Measurements from ENCODE around the gene ING1. TPM values are rescaled to one million over a fixed set of nuclear protein-coding genes. Genes with fewer than 3 reads are reported as not detected.
"Not testable (repeated sequence)": the region's sequence is repeated elsewhere in the genome, so short reads cannot be mapped to it uniquely, and the experiment has no call there.

The ING1 gene
- total RNA-seq, 1 donor from 2014 or later, result 16.2 TPM

DNA sequence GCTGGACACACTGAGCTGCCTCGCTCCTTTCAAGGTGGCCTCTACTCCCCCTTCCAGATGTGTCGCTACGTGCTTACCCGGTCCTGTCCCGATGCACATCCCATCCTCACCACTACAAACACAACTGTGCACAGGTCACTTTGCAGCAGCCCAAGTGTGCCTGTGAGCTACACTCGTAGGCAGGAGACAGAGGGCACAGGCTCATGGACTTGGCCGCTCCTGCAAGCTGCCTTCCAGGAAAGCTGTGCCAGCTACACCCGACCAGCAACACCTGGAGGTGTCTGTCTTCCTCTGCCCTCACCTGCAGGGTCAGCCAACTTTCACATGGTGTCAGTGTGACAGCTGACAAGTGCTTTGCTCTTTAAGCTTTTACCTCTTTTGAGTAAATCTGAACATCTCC, 23.0 kb upstream of the ING1 start:
- intact Hi-C loops (cut with micrococcal nuclease), result no loop called here

GRCh38 chr13:110695774-110696173, 17.7 kb upstream of the ING1 start:
- intact Hi-C loops (cut with micrococcal nuclease), result not testable (repeated sequence)

DNA sequence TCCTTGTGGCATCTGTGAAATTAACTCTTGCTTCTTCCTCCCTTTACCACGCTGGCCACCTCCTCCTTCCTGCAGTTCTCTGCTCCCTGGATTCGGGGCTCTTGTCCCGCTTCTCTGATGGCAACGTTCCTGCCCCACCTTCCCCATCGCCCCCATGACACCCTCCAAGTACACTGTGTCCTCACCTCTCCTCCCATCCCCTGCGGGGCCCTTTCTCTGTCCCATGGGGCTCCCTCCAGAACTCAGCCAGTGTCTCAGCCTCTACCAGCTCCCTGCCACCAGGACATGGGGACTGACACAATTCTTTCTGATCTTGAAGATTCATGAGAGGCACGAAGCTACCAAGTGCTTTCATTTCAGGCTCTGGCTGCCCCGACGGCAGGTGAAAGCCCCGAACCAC, 16.7 kb upstream of the ING1 start:
- intact Hi-C loops (cut with micrococcal nuclease), result no loop called here

DNA sequence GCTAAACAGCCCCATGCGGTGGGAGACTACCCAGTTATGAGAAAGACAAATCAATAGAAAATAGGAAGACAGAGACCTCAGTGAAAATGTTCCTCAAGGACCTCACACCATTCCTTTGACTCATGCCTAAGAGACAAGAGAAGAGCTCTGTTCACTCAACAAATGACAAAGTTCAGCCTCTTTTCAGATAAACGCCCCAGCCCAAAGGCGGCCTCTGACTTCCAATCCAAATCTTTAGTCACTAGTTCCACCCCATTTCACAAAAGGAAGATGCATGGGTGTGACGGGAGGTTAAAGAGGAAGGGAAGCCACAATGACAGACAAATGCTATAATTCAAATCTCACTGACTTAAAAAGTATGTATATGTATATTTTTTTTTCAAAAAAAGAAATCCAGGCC, 15.7 kb upstream of the ING1 start:
- intact Hi-C loops (cut with micrococcal nuclease), result no loop called here

- intact Hi-C loops (cut with micrococcal nuclease), result no loop called here
Observed at GRCh38 chr13:110698689-110699088, 14.8 kb upstream of the ING1 start.

DNA sequence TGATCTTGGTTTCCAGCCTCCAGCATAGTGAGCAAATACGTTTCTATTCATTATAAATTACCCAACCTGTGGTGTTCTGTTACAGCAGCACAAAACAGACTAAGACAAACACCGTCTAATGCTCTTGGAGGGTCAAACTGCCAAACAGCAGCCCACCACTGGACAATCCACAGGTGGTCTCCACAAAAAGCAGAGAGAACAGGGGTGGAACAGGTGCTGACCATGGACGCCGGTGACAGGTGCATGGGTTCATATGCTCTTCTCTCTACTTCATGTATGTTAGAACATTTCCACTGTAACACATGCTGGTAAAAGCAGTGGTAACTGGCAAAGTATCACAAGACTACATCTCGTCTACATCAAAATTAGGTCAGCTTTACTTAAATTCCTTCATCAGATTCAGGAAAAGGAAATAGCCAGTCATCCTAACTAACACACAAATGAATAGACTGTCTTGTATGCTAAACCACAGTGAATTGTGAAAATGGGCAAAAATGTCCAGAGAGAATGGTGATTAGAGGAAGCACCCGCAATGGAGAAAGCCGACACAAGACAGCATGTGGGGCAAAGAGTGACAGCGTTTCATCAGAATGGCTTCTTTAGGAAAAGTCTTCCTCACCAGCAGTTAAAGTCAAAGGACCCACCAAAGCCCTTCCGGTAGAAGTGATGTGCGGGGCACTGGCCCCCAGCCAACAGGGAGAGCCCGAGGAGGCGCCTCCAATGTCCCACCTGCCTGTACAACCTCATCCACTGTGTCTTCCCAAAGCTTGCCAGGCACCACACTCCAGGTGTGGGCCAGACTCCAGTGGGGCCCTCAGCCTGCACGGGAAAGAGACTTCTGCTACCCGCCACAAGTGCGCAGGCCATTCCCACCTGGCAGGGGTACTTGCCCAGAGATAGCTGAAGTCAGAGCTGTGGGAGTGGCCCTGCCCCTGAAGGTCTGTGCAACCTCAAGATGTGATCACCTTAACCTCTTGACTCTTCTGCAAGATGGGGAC, 14.1 kb upstream of the ING1 start:
- intact Hi-C loops (cut with micrococcal nuclease), result no loop called here

GRCh38 chr13:110700186-110700585, 13.3 kb upstream of the ING1 start:
- intact Hi-C loops (cut with micrococcal nuclease), result no loop called here

DNA sequence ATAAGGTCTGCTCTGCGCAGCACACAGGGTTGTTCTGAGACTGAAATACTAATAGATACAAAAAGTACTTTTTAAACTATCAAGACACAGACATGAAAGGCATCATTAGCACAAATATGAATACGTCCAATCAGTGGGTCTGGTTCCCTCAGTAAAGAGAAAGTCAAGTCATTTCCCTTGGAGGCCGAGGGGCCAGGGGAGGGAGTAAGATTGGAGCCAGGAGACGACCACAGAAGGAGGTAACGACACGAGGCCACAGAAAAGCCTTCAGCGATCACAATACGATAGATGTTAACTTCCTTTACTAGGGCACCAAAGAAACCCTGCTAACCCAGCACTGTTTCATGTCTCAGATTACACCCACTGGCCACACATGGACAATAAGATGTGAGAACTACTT, 12.9 kb upstream of the ING1 start:
- intact Hi-C loops (cut with micrococcal nuclease), result no loop called here

DNA sequence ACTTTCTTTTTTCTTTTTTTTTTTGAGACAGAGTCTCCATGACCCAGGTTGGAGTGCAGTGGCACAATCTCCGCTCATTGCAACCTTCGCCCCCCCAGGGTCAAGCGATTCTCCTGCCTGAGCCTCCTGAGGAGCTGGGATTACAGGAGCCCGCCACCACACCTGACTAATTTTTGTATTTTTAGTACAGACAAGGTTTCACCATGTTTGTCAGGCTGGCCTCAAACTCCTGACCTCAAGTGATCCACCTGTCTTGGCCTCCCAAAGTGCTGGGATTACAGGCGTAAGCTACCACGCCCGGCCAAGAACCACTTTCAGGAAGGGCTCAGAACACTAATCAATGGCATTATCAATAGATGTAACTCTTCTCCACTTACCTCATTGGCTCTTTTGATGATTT, 12.4 kb upstream of the ING1 start:
- intact Hi-C loops (cut with micrococcal nuclease), result not testable (repeated sequence)

DNA sequence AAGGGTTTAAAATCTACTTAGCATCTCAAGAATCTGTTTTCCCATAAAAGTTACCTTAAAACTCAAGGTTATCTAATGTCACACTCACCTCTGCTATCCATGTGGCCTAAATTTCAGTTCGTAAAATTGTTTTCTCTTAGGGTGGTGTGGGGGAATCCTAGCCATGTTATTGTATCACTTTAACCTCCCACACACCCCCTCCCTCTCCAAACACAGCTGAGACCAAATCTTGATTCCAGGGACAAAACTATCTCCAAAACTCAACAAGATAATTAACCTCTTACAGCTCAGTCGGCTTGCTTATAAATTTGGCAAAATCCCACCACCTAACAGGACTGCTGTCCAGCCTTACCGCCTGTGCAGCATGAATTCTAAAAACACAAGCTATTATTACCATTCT, 11.4 kb upstream of the ING1 start:
- intact Hi-C loops (cut with micrococcal nuclease), result no loop called here

DNA sequence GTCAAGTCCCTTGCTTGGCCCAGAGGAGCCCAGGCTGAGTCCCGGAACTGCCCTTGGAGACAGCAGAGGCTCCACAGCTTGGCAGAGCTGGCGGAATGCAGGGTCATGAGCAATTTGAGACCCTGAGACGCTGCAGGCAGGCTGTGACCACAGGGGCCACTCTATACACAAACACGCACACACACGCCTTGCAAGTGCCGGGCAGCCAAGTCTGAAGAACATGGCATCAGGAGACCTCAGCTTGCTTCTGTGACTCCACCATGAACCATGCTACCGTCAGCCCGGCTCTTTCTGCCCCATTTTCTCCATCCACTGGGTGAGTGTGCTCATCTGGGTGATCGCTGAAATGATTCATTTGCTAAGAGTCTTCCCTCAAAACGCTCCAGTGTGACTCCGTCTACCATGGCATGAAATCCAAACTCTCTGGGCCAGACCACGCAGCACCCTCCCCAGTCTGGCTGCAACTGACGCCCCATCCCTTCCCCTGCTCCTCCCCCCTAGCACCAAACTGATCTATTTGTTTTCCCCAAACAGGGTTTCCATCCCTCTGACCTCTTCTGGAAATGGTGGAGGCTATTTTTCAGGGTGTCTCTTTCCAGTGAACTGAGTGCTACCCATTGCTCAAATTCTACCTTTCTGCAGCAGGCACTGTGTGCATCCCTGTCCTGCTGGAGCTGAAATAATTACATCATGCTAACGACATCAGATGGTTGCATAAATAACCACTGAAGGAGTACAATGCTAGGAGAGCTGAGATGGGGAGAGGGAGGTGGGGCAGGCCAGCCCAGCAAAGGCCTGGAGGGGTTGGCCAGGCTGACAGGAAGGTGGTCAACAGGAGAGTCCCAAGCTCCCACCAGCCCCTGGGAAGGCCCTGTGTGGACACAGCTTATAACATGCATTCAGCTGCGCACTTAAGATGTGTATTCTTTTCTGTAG, 10.6 kb upstream of the ING1 start:
- intact Hi-C loops (cut with micrococcal nuclease), result no loop called here

DNA sequence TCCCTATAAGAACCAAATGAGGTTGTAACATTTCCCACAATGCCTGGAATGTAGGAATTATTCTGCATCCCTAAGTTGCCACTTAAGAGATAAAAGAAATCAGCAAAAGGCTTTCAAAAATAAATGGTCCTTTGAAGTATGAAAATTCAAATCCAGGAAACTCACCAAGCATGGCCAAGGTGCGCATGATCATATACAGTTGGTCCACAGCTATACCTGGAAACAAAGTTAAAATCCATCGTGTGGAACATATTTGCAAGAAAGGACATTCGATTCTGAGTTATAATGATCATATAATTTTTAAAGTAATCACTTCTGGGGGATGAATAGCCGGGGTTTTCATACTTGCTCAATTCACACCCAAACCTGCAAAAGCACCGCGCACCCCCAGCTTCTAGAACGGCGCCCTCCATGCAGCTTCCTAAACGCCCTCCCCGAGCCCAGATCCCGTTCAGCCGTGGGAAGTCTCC, 8.1 kb upstream of the ING1 start:
- intact Hi-C loops (cut with micrococcal nuclease), result no loop called here

- intact Hi-C loops (cut with micrococcal nuclease), result loop anchor here (1.0 to 2.0 kb wide), 4 partner anchors 9 to 915 kb away; no protein-coding TSS in a partner anchor
Observed at GRCh38 chr13:110705826-110706569, 7.5 kb upstream of the ING1 start, which contains the start of gene CARS2. Gene CARS2 (minus strand): TSS chr13:110706116. CDS start chr13:110706093, 23 bp downstream.

- intact Hi-C loops (cut with micrococcal nuclease), result loop anchor here (1.0 to 2.0 kb wide), 4 partner anchors 9 to 915 kb away; no protein-coding TSS in a partner anchor
Observed at GRCh38 chr13:110706570-110707372, 6.7 kb upstream of the ING1 start.

DNA sequence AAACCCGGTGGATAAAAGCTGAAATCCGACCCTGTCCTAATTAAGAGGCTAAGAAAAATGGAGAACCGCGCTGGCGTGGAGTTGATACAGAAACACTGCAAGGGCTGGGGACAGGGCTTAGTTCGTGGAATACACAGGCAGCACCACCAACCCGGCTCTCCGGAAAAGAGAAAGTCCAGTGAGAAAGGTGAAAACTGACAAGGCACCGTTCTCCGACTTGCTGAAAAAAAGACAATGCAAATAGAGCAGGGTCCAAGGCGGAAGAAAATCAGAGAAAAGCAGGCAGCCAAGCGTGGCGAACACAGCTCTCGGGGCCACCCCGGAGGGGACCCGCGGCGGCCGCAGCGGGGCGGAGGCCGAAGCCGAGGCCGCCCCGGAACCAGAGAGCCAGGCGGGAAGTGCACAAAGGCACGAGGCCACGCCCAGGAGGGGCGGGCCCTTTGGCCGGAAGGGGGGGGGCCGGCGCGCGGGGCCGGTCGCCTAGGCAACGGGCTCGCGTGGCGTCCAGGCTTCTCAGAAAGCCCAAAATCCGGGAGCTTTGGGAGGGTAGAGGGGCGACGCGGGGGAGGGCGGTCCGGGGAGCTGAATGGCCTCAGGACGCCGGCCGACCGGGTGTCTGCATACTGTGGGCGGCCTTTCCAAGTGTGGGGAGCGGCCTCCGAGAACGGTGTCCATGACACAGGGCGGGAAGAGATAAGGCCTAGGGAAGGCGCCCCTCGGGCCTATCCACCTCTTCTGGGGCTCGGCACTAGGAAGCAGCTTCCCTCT, 1.2 kb upstream of the ING1 start:
- intact Hi-C loops (cut with micrococcal nuclease), result loop anchor here (10.0 kb wide), 1 partner anchor 1873 kb away; the partner anchor contains the start of gene TUBGCP3

DNA sequence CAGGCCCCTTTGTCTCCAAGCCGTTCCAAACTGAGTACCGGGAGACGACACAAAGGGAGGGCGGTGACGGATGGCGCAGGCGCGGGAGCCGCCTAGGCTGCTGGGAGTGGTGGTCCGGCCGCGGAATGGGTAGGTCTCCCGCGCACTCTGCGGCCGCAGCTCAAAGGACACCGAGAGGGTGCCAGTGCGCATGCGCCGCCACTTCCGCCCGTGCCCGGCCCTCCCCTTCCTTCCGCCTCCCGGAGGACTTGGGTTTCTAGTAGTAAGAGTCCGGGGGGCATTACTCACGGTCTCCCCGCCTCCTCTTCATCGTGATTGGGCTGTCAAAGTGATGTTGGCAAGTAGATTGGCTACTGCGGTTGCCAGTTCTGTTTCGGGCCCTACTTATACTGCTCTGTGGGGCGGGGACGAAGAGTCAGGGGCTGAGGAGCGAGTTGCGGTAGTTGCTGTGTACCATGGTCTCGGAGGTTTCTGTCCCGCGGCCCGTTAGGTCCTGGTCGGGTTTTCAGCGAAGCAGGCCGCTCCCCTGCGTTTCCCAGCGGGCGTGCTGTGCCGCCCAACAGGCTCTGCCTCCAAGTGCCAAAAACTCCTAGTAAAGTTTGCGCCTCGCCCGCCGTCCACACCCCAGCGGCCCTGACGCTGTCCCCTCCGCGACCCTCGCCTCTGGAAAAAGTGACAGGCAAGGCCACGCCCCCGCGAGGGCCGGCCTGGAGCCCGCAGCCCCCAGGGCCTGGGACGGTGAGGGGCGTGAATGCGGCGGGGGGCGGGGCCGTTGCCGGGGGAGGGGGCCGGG, 455 bp upstream of the ING1 start:
- intact Hi-C loops (cut with micrococcal nuclease), result loop anchor here (10.0 kb wide), 1 partner anchor 1872 kb away; the partner anchor contains the start of gene TUBGCP3

GRCh38 chr13:110713981-110714796, 689 bp downstream of the ING1 start:
- intact Hi-C loops (cut with micrococcal nuclease), result loop anchor here (2.0 to 10.0 kb wide), 2 partner anchors 153 to 1871 kb away; partner anchors contain the start of genes RAB20 and TUBGCP3

Measured in T-helper 2 cell treated with Interferon-gamma antibody and Interleukin-4, amounts not matched to agents 100 ng/mL and 5 ng/mL, for 36 hours (primary cell).